ENCODE data around the gene SAPCD2.

SAPCD2 gene

DNA sequence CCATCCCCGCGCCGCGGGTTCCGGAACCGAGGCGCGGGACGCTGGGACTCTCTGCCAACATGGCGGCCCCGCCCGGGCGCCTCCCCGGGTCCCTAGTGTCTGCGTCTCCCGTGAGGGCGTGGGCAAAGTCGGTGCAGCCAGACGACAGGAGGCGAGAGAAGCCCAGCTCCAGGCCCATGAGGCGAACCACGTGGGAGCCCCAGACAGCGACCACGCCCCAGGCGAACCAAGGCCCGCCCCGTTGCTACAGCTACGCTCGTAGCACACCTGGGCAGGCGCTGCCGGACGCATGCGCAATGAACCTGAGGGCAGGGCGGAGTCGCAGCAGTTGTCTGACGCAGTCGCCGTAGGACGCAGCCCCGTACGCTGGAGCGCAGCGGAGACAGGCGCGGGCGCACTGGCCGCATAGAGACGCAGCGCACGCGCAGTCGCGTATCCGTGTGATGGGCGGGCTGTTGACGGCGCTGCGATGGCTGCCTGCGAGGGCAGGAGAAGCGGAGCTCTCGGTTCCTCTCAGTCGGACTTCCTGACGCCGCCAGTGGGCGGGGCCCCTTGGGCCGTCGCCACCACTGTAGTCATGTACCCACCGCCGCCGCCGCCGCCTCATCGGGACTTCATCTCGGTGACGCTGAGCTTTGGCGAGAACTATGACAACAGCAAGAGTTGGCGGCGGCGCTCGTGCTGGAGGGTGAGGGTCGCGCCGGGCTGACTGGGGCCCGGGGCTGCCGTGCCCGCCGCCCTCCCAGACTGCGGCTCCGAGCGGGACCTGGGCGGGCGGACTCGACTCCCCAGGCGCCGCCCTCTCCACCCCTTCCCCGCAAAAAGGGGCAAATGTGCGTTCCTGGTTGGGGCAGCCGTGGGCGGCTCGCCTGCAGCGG is 16.4 kb upstream of the SAPCD2 start, which contains the start of gene MAN1B1 (continued):
- TF ChIP-seq SP3 (tag by site-specific recombination; IDR thresholded peaks at IDR 0.05): peak; percentile 89
- TF ChIP-seq, protein P1, sequence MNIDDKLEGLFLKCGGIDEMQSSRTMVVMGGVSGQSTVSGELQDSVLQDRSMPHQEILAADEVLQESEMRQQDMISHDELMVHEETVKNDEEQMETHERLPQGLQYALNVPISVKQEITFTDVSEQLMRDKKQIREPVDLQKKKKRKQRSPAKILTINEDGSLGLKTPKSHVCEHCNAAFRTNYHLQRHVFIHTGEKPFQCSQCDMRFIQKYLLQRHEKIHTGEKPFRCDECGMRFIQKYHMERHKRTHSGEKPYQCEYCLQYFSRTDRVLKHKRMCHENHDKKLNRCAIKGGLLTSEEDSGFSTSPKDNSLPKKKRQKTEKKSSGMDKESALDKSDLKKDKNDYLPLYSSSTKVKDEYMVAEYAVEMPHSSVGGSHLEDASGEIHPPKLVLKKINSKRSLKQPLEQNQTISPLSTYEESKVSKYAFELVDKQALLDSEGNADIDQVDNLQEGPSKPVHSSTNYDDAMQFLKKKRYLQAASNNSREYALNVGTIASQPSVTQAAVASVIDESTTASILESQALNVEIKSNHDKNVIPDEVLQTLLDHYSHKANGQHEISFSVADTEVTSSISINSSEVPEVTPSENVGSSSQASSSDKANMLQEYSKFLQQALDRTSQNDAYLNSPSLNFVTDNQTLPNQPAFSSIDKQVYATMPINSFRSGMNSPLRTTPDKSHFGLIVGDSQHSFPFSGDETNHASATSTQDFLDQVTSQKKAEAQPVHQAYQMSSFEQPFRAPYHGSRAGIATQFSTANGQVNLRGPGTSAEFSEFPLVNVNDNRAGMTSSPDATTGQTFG (tag by site-specific recombination; IDR thresholded peaks at IDR 0.05; ENCODE audit: borderline replicate concordance): no peak

DNA sequence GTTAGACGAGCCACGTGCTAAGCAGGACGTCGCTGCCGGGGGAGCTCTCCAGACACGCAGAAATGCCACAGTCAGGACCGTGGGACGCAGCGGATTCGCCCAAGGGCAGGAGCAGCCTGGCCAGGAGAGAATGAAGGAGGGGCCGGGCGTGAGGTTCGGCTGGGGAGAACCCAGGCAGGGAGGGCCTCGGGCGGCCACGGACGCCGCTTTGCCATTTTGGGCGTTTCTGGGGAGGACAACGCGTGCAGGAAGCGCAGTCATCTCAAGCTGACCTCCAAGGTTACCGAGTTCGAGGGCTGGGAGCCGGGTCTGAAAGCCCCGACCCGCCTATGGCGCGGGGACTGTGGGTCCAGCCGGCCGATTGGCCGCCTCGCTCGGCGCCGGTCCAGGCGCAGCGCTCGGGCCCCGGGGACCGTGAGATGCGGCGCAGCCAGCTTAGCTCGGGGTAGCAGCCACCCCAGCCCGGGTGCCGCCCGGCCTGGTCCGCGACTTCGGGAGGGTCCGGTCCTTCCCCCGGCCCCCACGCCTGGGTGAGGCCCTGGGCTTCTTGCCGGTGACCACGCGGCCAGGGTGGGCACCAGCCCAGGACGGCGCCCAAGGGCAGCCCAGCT is 15.7 kb upstream of the SAPCD2 start:
- H3K27ac ChIP-seq (ENCODE audit: extremely low read depth, low read depth, low read length): peak overlapping the region; percentile 67; the same call in 1 of the 2 replicates
- CTCF ChIA-PET: interaction anchor here (0.6 to 5.9 kb wide), 16 partner anchors 9 to 349 kb away, joined by 3 to 34 read pairs (median 5); partner anchors contain the start of genes RNF224, SAPCD2 and UAP1L1
- TF ChIP-seq ZSCAN30 (tag by site-specific recombination; IDR thresholded peaks at IDR 0.05) (0 out of 2 replicates have a peak, but pooled peaks have one; percentile 24), ZNF747 (tag by site-specific recombination; IDR thresholded peaks at IDR 0.05) (no peak), ZNF660 (tag by site-specific recombination; IDR thresholded peaks at IDR 0.05) (0 out of 2 replicates have a peak, but pooled peaks have one; percentile 21)

DNA sequence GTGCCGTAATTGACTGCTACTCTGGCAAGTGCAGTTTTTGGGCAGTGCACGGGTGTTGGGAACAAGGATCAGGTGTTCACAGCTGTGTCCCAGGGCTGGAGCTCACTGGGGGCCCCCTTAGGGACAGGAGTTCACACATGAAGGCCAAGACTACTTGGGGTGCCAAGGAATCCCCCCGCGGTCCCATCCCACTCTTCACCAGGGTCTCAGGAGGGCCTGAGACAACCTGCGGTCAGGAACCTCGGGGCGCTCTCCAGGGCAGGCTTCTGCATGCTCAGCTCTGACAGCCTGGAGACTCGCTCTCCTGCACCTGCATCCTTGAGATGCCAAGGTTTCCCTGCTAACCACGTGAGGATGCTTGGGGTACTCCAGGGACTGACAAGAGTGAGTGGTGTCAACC is 14.2 kb upstream of the SAPCD2 start:
- Histone ChIP-seq H3K27ac (ENCODE audit: extremely low read depth, low read depth, low read length) (no peak overlapping the region), H3K4me3 (ENCODE audit: low read depth, low read length) (no peak overlapping the region), H3K36me3 (ENCODE audit: control insufficient read depth in 2 of 2, insufficient read depth in 1 of 2, low read length in 2 of 2) (peaks cover 0 to 50% of the 10 kb centered on the region in 2 experiments; a peak in 1 of 3 replicates), H3K9me3 (ENCODE audit: control insufficient read depth, insufficient read depth, low read depth, low read length) (no peaks in the 10 kb centered on the region), H3K4me1 (ENCODE audit: control insufficient read depth, insufficient read depth, low read length) (0 out of 2 replicates have a peak, but pooled peaks cover 3% of the 10 kb centered on the region)
- ChIA-PET CTCF (interaction anchor here (0.8 to 5.9 kb wide), 6 partner anchors 14 to 297 kb away, joined by 3 to 34 read pairs (median 6); no protein-coding TSS in a partner anchor), POLR2A (interaction anchor here (0.6 to 7.8 kb wide), 3 partner anchors 15 to 156 kb away, joined by 3 to 137 read pairs (median 3); partner anchors contain the start of genes SAPCD2 and TUBB4B)
- TF ChIP-seq SP3 (tag by site-specific recombination; IDR thresholded peaks at IDR 0.05): no peak
- TF ChIP-seq, protein P2, sequence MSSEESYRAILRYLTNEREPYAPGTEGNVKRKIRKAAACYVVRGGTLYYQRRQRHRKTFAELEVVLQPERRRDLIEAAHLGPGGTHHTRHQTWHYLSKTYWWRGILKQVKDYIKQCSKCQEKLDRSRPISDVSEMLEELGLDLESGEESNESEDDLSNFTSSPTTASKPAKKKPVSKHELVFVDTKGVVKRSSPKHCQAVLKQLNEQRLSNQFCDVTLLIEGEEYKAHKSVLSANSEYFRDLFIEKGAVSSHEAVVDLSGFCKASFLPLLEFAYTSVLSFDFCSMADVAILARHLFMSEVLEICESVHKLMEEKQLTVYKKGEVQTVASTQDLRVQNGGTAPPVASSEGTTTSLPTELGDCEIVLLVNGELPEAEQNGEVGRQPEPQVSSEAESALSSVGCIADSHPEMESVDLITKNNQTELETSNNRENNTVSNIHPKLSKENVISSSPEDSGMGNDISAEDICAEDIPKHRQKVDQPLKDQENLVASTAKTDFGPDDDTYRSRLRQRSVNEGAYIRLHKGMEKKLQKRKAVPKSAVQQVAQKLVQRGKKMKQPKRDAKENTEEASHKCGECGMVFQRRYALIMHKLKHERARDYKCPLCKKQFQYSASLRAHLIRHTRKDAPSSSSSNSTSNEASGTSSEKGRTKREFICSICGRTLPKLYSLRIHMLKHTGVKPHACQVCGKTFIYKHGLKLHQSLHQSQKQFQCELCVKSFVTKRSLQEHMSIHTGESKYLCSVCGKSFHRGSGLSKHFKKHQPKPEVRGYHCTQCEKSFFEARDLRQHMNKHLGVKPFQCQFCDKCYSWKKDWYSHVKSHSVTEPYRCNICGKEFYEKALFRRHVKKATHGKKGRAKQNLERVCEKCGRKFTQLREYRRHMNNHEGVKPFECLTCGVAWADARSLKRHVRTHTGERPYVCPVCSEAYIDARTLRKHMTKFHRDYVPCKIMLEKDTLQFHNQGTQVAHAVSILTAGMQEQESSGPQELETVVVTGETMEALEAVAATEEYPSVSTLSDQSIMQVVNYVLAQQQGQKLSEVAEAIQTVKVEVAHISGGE (tag by site-specific recombination; conservative IDR thresholded peaks at IDR 0.05; ENCODE audit: low read depth): no peak
- TF ChIP-seq GLIS2 (tag by site-specific recombination; IDR thresholded peaks at IDR 0.05): 0 out of 2 replicates have a peak, but pooled peaks have one; percentile 24
- TF ChIP-seq, protein P3, sequence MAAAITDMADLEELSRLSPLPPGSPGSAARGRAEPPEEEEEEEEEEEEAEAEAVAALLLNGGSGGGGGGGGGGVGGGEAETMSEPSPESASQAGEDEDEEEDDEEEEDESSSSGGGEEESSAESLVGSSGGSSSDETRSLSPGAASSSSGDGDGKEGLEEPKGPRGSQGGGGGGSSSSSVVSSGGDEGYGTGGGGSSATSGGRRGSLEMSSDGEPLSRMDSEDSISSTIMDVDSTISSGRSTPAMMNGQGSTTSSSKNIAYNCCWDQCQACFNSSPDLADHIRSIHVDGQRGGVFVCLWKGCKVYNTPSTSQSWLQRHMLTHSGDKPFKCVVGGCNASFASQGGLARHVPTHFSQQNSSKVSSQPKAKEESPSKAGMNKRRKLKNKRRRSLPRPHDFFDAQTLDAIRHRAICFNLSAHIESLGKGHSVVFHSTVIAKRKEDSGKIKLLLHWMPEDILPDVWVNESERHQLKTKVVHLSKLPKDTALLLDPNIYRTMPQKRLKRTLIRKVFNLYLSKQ (tag by site-specific recombination; IDR thresholded peaks at IDR 0.05; ENCODE audit: borderline replicate concordance): no peak
- TF ChIP-seq ZNF544 (tag by site-specific recombination; IDR thresholded peaks at IDR 0.05): no peak
- TF ChIP-seq ZNF433 (tag by site-specific recombination; IDR thresholded peaks at IDR 0.05; ENCODE audit: low read depth): no peak
- no peak for TF ChIP-seq SCRT1 (tag by site-specific recombination; IDR thresholded peaks at IDR 0.05; ENCODE audit: borderline replicate concordance)
- TF ChIP-seq, protein P4, sequence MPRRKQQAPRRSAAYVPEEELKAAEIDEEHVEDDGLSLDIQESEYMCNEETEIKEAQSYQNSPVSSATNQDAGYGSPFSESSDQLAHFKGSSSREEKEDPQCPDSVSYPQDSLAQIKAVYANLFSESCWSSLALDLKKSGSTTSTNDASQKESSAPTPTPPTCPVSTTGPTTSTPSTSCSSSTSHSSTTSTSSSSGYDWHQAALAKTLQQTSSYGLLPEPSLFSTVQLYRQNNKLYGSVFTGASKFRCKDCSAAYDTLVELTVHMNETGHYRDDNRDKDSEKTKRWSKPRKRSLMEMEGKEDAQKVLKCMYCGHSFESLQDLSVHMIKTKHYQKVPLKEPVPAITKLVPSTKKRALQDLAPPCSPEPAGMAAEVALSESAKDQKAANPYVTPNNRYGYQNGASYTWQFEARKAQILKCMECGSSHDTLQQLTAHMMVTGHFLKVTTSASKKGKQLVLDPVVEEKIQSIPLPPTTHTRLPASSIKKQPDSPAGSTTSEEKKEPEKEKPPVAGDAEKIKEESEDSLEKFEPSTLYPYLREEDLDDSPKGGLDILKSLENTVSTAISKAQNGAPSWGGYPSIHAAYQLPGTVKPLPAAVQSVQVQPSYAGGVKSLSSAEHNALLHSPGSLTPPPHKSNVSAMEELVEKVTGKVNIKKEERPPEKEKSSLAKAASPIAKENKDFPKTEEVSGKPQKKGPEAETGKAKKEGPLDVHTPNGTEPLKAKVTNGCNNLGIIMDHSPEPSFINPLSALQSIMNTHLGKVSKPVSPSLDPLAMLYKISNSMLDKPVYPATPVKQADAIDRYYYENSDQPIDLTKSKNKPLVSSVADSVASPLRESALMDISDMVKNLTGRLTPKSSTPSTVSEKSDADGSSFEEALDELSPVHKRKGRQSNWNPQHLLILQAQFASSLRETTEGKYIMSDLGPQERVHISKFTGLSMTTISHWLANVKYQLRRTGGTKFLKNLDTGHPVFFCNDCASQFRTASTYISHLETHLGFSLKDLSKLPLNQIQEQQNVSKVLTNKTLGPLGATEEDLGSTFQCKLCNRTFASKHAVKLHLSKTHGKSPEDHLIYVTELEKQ (tag by site-specific recombination; IDR thresholded peaks at IDR 0.05; ENCODE audit: borderline replicate concordance): no peak

More for the DNA sequence above, 15.7 kb upstream of the SAPCD2 start:
- Histone ChIP-seq H3K4me1 (ENCODE audit: control insufficient read depth, insufficient read depth, low read length) (0 out of 2 replicates have a peak, but pooled peaks cover 3% of the 10 kb centered on the region), H3K4me3 (ENCODE audit: low read depth, low read length) (peak overlapping the region; percentile 40), H3K36me3 (ENCODE audit: control insufficient read depth in 2 of 2, insufficient read depth in 1 of 2, low read length in 2 of 2) (peaks cover 0 to 45% of the 10 kb centered on the region in 2 experiments; a peak in 1 of 3 replicates), H3K9me3 (ENCODE audit: control insufficient read depth, insufficient read depth, low read depth, low read length) (no peaks in the 10 kb centered on the region)
- POLR2A ChIA-PET: interaction anchor here (0.6 to 7.8 kb wide), 31 partner anchors 9 to 373 kb away, joined by 3 to 137 read pairs (median 5); partner anchors contain the start of genes ANAPC2, NELFB, NSMF and PAXX
